Mesothelial cell of epicardium (in vitro differentiated cells): ENCODE results near the gene CRLF1. TPM values are rescaled to one million over a fixed set of nuclear protein-coding genes. Genes with fewer than 3 reads are reported as not detected.

Experiments used
- DNase-seq, 2 experiments: peaks; one replicate each; pipeline ENCODE4 v3.0.0; 2021; ENCODE audit warnings: low spot score in 2 of 2; ENCODE audit not compliant: unreplicated experiment in 2 of 2
- H3K27ac Mint-ChIP-seq: 2 replicates; pipeline ENCODE4 v1.8.0; 2021; ENCODE audit warnings: mixed read lengths
- H3K27me3 Mint-ChIP-seq: 2 replicates; pipeline ENCODE4 v1.8.0; 2021; ENCODE audit warnings: low read depth, mixed read lengths
- H3K36me3 Mint-ChIP-seq: 2 replicates; pipeline ENCODE4 v1.8.0; 2021; ENCODE audit warnings: mixed read lengths
- H3K4me1 Mint-ChIP-seq: 2 replicates; pipeline ENCODE4 v1.8.0; 2021; ENCODE audit warnings: mixed read lengths
- H3K4me3 Mint-ChIP-seq: 2 replicates; pipeline ENCODE4 v1.8.0; 2021; ENCODE audit warnings: mild to moderate bottlenecking, moderate library complexity, mixed read lengths
- H3K9me3 Mint-ChIP-seq: 2 replicates; pipeline ENCODE4 v1.8.0; 2021; ENCODE audit warnings: mixed read lengths
- total RNA-seq: library from RNA; stranded (reverse); gene quantifications from 3 replicates; pipeline ENCODE4 v1.2.1, GENCODE V29; 2021
- TF ChIP-seq, protein P1 (sequence below): fragments of 200-600 bp; sonication (generic); IDR thresholded peaks from one replicate; pipeline ENCODE4 v1.5.0; 2021; ENCODE audit warnings: antibody characterized with exemption; ENCODE audit not compliant: unreplicated experiment

CRLF1 gene
- total RNA-seq, 1 donor from 2014 or later, result 1.0 TPM

DNA sequence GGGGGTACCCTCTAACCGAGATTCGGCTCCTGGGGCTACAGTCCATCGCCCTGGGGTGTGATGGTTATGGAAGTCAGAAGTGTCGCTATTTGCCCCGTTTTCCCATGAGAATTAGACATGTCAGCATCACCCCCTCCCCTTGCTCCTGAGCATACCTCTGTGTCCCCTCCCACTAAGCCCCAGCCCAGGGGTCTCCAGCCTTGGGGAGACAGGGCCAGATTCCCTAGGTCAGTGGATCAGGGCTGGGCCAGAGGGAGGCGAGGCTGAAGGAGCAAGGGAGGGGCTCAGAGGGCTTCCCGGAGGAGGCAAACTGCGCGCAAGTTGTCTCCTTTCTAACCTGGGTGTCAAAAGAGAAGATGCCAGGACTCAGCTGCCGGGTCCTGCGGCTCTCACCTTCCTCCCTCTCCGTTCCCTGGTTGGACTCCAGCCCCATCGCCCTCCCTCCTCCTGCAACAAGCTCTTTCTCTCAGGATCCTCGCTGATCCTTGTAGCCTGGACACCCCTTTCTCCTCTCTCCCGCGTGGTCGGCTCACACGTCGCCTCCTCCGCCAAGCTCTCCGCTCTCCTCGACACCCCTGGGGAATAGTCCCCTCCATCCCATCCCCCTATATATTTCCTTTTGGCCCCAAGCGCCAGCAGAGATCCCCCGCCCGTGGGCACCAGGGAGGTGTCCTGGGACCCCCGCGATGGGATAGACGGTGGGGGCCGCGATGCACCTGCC lies 5.6 kb upstream of the CRLF1 start:
- TF ChIP-seq, protein P1, sequence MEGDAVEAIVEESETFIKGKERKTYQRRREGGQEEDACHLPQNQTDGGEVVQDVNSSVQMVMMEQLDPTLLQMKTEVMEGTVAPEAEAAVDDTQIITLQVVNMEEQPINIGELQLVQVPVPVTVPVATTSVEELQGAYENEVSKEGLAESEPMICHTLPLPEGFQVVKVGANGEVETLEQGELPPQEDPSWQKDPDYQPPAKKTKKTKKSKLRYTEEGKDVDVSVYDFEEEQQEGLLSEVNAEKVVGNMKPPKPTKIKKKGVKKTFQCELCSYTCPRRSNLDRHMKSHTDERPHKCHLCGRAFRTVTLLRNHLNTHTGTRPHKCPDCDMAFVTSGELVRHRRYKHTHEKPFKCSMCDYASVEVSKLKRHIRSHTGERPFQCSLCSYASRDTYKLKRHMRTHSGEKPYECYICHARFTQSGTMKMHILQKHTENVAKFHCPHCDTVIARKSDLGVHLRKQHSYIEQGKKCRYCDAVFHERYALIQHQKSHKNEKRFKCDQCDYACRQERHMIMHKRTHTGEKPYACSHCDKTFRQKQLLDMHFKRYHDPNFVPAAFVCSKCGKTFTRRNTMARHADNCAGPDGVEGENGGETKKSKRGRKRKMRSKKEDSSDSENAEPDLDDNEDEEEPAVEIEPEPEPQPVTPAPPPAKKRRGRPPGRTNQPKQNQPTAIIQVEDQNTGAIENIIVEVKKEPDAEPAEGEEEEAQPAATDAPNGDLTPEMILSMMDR, result no peak
- no peak overlapping the region for H3K27ac Mint-ChIP-seq
- peaks cover under 1% of the 10 kb centered on the region for H3K9me3 Mint-ChIP-seq
- DNase-seq, result no peak
- H3K4me1 Mint-ChIP-seq, result peaks cover 26% of the 10 kb centered on the region
- no peaks in the 10 kb centered on the region for H3K36me3 Mint-ChIP-seq
- peak overlapping the region; percentile 65 for H3K4me3 Mint-ChIP-seq
- peaks cover 88% of the 10 kb centered on the region for H3K27me3 Mint-ChIP-seq

DNA sequence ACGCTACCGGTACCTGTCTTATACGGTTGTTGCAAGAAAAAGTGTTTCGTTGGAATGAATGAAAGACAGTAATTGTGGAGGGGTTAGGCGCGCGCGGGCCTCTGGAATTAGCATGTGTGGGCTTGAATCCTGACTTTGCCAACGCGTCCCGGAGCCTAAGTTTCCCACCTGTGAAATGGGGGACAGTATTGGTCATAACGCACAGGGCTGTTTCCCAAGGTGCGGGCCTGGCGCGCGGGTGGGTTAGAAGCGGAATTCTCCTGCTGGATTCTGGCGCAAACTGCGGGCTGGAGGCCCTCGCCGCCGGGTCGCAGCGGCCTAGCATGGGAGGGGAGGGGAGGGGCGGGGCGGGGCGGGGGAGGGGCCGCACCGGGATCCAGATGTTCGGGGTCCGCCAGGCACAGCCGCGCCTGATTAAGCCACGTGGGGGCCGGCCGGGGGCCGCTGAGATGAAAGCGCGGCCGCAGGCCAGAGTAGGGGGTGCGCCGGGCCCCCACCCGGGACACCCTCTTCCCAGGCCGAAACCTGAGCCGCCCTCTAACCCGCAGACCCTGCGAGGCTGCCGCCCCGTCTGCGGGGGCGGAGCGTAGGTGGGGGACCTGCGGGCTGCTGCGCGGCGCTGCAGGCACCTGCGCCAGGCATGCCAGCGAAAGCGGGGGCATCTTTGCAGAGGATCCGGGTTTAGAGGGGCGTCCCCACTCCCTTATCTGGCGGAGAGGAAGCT lies 4.9 kb upstream of the CRLF1 start:
- Mint-ChIP-seq H3K9me3 (no peaks in the 10 kb centered on the region), H3K4me1 (peaks cover 29% of the 10 kb centered on the region), H3K36me3 (no peaks in the 10 kb centered on the region), H3K27ac (no peak overlapping the region), H3K27me3 (peaks cover 90% of the 10 kb centered on the region), H3K4me3 (peak overlapping the region; percentile 65)
- TF ChIP-seq, protein P1, result no peak
- DNase-seq, result no peak

DNA sequence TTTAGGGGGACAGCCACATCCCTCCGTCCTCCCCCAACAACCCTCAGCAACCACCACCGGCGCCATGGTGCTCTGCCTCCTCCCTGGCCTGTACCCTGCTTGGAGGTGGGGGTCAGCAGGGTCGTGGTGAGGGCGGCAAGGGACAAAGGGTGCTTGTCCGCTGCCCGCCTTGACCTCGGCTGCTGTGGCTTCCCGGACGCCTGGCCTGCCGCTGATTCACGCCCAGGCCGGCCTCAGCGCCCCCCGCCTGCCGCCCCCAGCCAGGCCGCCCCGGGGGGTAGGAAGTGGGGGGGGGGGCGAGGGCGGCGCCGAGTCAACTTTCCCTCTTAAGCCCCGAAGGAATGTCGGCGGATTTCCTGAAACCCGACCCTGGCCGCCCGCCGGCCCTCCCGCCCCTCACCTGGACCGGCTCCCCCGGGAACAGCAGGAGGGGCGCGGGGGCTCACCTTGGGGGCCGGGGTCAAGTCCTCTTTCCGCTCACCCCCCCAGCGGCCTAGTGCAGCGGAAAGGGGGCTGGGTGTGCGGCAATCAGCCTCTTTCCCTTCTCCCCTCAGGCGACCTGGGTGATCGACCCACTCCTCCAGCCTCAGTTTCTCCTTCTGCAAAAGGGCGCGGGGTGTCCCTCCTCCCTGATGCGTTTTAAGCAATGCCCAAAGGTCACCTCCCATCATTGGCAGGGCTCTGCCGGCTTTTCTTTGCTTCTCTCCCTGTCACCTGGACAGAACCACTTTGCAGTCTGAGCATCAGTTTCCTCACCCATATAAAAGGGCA lies 4.1 kb upstream of the CRLF1 start:
- Mint-ChIP-seq H3K27me3 (peaks cover 84% of the 10 kb centered on the region), H3K27ac (no peak overlapping the region), H3K4me1 (peaks cover 29% of the 10 kb centered on the region), H3K4me3 (peak overlapping the region; percentile 57), H3K36me3 (no peaks in the 10 kb centered on the region), H3K9me3 (no peaks in the 10 kb centered on the region)
- TF ChIP-seq, protein P1, result no peak
- DNase-seq, result no peak

DNA sequence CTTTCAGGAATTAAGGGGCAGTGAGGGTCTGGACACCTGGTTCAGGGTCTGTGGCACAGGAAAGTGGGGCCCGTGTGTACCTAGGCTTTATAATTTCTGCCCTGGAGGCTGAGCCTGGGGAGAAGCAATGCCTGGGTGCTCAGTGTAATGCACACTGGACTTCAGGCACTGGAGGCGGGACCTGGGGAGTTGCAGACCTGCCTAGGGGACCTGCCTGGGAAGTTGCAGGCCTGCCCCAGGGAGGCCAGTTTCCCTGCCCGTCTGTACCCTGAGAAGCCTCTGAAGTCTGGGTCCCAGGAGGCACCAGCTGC lies 3.6 kb upstream of the CRLF1 start:
- H3K36me3 Mint-ChIP-seq, result no peaks in the 10 kb centered on the region
- DNase-seq, result no peak
- peaks cover 32% of the 10 kb centered on the region for H3K4me1 Mint-ChIP-seq
- H3K27ac Mint-ChIP-seq, result no peak overlapping the region
- no peaks in the 10 kb centered on the region for H3K9me3 Mint-ChIP-seq
- H3K4me3 Mint-ChIP-seq, result no peak overlapping the region
- peaks cover 84% of the 10 kb centered on the region for H3K27me3 Mint-ChIP-seq
- TF ChIP-seq, protein P1, result no peak

DNA sequence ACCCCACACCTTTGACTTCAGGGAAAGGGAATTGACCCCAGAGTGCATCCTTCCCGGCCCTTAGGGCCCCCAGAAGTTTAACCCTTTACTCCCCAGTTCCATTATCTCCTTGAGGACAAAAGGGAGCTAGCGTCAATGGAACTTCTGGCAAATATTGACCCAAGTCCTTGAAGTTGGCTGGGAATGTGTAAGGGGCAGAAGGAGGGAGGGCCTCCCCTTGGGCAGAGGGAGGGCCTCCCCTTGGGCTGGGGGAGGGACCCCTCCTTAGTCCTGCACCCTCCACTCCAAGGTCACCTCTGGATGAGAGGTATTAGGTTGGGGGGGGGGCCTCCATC lies 3.1 kb upstream of the CRLF1 start:
- TF ChIP-seq, protein P1, result no peak
- Mint-ChIP-seq H3K36me3 (no peaks in the 10 kb centered on the region), H3K4me1 (peaks cover 32% of the 10 kb centered on the region), H3K27ac (no peak overlapping the region), H3K9me3 (no peaks in the 10 kb centered on the region), H3K27me3 (peaks cover 84% of the 10 kb centered on the region), H3K4me3 (no peak overlapping the region)
- DNase-seq, result no peak
